Astrocyte of the spinal cord (primary cell): ENCODE results near the gene SLC22A15.
A peak's percentile ranks its signal among the peaks of the same experiment; 100 is the strongest.

Experiments
- DNase-seq: peaks from one replicate; pipeline ENCODE4 v3.0.0; 2011; ENCODE audit warnings: low read depth, low spot score
- H3K4me3 ChIP-seq: 2 replicates; pipeline ENCODE4 v1.5.1; 2011; ENCODE audit warnings: low read depth, mild to moderate bottlenecking, low read length, moderate library complexity
- CTCF ChIP-seq: IDR thresholded peaks from 2 replicates; pipeline ENCODE4 v1.5.1; 2012; ENCODE audit warnings: low read depth, mild to moderate bottlenecking, low read length, inconsistent platforms
- in situ Hi-C: cut with HindIII; loops from 2 replicates; pipeline ENCODE4 v1.10.0; 2017; ENCODE audit warnings: low sequenced_read_pairs

SLC22A15 gene

GRCh38 chr1:115980156-115980555 lies 3.8 kb downstream of the SLC22A15 start:
- DNase-seq, result no peak
- in situ Hi-C loops, result no loop called here
- no peak overlapping the region for H3K4me3 ChIP-seq
- no peak for TF ChIP-seq CTCF

- peak; percentile 69 for TF ChIP-seq CTCF
- H3K4me3 ChIP-seq, result no peak overlapping the region
- in situ Hi-C loops, result no loop called here
- DNase-seq, result peak; percentile 41
Observed at GRCh38 chr1:115980998-115981993, 5.0 kb downstream of the SLC22A15 start.

GRCh38 chr1:115982400-115982799 lies 6.1 kb downstream of the SLC22A15 start:
- no peak overlapping the region for H3K4me3 ChIP-seq
- DNase-seq, result no peak
- TF ChIP-seq CTCF, result no peak
- in situ Hi-C loops, result no loop called here

GRCh38 chr1:115983584-115983983 lies 7.3 kb downstream of the SLC22A15 start:
- no peak for DNase-seq
- in situ Hi-C loops, result no loop called here
- TF ChIP-seq CTCF, result no peak
- no peak overlapping the region for H3K4me3 ChIP-seq

- in situ Hi-C loops, result no loop called here
- H3K4me3 ChIP-seq, result no peak overlapping the region
- TF ChIP-seq CTCF, result no peak
- DNase-seq, result no peak
Observed at GRCh38 chr1:115987623-115988022, 11.3 kb downstream of the SLC22A15 start.

GRCh38 chr1:115988953-115989352 lies 12.6 kb downstream of the SLC22A15 start:
- TF ChIP-seq CTCF, result no peak
- in situ Hi-C loops, result no loop called here
- no peak for DNase-seq
- H3K4me3 ChIP-seq, result no peak overlapping the region
